Keratinocyte (primary cell): Measurements from ENCODE around the gene TSFM. TPM values are rescaled to one million over a fixed set of nuclear protein-coding genes. Genes with fewer than 3 reads are reported as not detected.

Experiments used
- DNase-seq: peaks from one replicate; pipeline ENCODE4 v3.0.0-alpha.2; 2011; ENCODE audit warnings: low read depth, missing footprints, low spot score
- FAIRE-seq: peaks from 2 replicates; lab custom pipeline; 2011; peaks lifted over from hg19 to GRCh38; lab: Jason Lieb, UNC
- H2AFZ ChIP-seq: 2 replicates; pipeline ENCODE4 v1.6.0; 2012; ENCODE audit warnings: low read length, control low read depth, inconsistent platforms; ENCODE audit not compliant: control insufficient read depth
- H3K27ac ChIP-seq: 2 replicates; pipeline ENCODE4 v1.5.1; 2011; ENCODE audit warnings: low read length; ENCODE audit not compliant: control insufficient read depth, insufficient read depth
- H3K27me3 ChIP-seq: 3 replicates; pipeline ENCODE4 v1.6.0; 2011; ENCODE audit warnings: low read length; ENCODE audit not compliant: control insufficient read depth, insufficient read depth; ENCODE audit errors: extremely low read depth
- H3K36me3 ChIP-seq, 2 experiments: 2 replicates in 1 of 2; 3 replicates in 1 of 2; pipeline ENCODE4 v1.5.1; 2011; ENCODE audit warnings: low read length in 2 of 2, mild to moderate bottlenecking in 1 of 2; ENCODE audit not compliant: control insufficient read depth in 2 of 2, insufficient read depth in 2 of 2; ENCODE audit errors: extremely low read depth in 1 of 2
- H3K4me1 ChIP-seq: 3 replicates; pipeline ENCODE4 v1.5.1; 2011; ENCODE audit warnings: low read length; ENCODE audit not compliant: control insufficient read depth, insufficient read depth; ENCODE audit errors: extremely low read depth
- H3K4me2 ChIP-seq: 3 replicates; pipeline ENCODE4 v1.6.0; 2011; ENCODE audit warnings: low read depth, low read length; ENCODE audit not compliant: control insufficient read depth, insufficient read depth; ENCODE audit errors: extremely low read depth
- H3K4me3 ChIP-seq, 3 experiments: fragments of 200-600 bp in 1 of 3; sonication (generic) in 1 of 3; 2 replicates in 2 of 3; 3 replicates in 1 of 3; pipeline ENCODE4 v1.5.1; 2011 to 2016; ENCODE audit warnings: low read length in 3 of 3, mild to moderate bottlenecking in 3 of 3, control low read depth in 2 of 3, inconsistent platforms in 1 of 3, low read depth in 1 of 3, mixed read lengths in 1 of 3, mixed run types in 1 of 3, moderate library complexity in 1 of 3; ENCODE audit not compliant: control insufficient read depth in 2 of 3, insufficient read depth in 2 of 3; ENCODE audit errors: extremely low read depth in 1 of 3
- H3K79me2 ChIP-seq: 2 replicates; pipeline ENCODE4 v1.6.0; 2012; ENCODE audit warnings: low read length; ENCODE audit not compliant: control insufficient read depth, insufficient read depth
- H3K9ac ChIP-seq: 3 replicates; pipeline ENCODE4 v1.6.0; 2011; ENCODE audit warnings: low read length; ENCODE audit not compliant: control insufficient read depth, insufficient read depth; ENCODE audit errors: extremely low read depth
- H3K9me1 ChIP-seq: 3 replicates; pipeline ENCODE4 v1.6.0; 2011; ENCODE audit warnings: low read length; ENCODE audit not compliant: control insufficient read depth, insufficient read depth; ENCODE audit errors: extremely low read depth
- H3K9me3 ChIP-seq: 2 replicates; pipeline ENCODE4 v1.5.1; 2012; ENCODE audit warnings: low read depth, low read length; ENCODE audit not compliant: control insufficient read depth
- H4K20me1 ChIP-seq: 3 replicates; pipeline ENCODE4 v1.6.0; 2011; ENCODE audit warnings: low read length; ENCODE audit not compliant: control insufficient read depth, insufficient read depth; ENCODE audit errors: extremely low read depth
- EZH2 ChIP-seq: IDR thresholded peaks from one replicate; pipeline ENCODE4 v1.6.1; 2012; ENCODE audit warnings: inconsistent platforms, mild to moderate bottlenecking, low read length, moderate library complexity
- dilution Hi-C: fragments of 300-500 bp; cut with MboI; formaldehyde crosslinking; loops from one replicate; pipeline ENCODE4 v1.7.0; 2020; ENCODE audit warnings: low sequenced_read_pairs; ENCODE audit not compliant: extremely low pct_ligation_motif_present
- polyA plus RNA-seq, 5 experiments: library from polyadenylated mRNA; depleted of rRNA in 3 of 5; stranded (reverse) in 3 of 5; stranded (forward) in 1 of 5; unstranded in 1 of 5; fragments of >200 nt; gene quantifications; 1 replicate in 1 of 5; 2 replicates in 3 of 5; 3 replicates in 1 of 5; pipeline versions ENCODE4 v1.2.1 to v1.2.3, GENCODE V29; 2011 to 2012; ENCODE audit warnings: missing spikeins in 2 of 5, low read depth in 1 of 5, low replicate concordance in 1 of 5
- TF ChIP-seq, protein P1 (sequence below), 3 experiments: IDR thresholded peaks in 1 of 3; conservative IDR thresholded peaks in 1 of 3; optimal IDR thresholded peaks in 1 of 3; 2 replicates in 2 of 3; 3 replicates in 1 of 3; pipeline versions ENCODE3 to v1.5.1; 2011; ENCODE audit warnings: low read length in 3 of 3, mild to moderate bottlenecking in 3 of 3, moderate library complexity in 2 of 3, control low read depth in 1 of 3, inconsistent platforms in 1 of 3; ENCODE audit not compliant: insufficient read depth in 2 of 3; ENCODE audit errors: extremely low read depth in 1 of 3

The TSFM gene
- polyA plus RNA-seq, 1 donor (not counting 4 experiments of a cell fraction or from before 2014, with no cell fraction given), result 30.5 TPM

DNA sequence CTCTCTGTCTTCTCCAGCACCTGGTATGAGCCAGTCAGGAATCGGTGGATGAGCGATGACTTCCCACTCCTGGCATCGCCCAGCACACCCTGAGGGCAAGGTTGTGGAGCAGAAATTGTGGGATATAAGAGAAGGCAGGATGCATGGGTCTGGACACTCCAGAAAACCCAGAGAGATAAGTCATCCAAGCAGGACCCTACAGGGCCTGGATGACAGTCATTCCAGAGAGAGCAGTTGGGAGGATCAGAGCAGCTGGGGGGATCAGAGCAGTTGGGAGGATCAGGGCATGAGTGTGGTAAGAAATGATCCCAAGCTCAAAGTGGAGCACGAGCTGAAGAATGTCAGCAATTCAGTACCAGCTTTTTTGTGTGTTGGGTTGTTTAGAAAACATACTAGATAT lies 48.0 kb upstream of the TSFM start:
- Histone ChIP-seq H3K36me3 (no peaks in the 10 kb centered on the region), H3K4me2 (no peak overlapping the region), H3K27ac (no peak overlapping the region), H3K4me1 (peaks cover 15% of the 10 kb centered on the region), H3K27me3 (peaks cover 46% of the 10 kb centered on the region), H4K20me1 (no peaks in the 10 kb centered on the region), H3K9me3 (no peaks in the 10 kb centered on the region), H2AFZ (no peak overlapping the region), H3K79me2 (no peaks in the 10 kb centered on the region), H3K9ac (no peak overlapping the region), H3K4me3 (no peak overlapping the region), H3K9me1 (no peaks in the 10 kb centered on the region)
- DNase-seq, result no peak
- dilution Hi-C loops, result loop anchor here (25.0 kb wide), 1 partner anchor 147 kb away; the partner anchor contains the start of gene PIP4K2C
- no peak for TF ChIP-seq EZH2
- TF ChIP-seq, protein P1, sequence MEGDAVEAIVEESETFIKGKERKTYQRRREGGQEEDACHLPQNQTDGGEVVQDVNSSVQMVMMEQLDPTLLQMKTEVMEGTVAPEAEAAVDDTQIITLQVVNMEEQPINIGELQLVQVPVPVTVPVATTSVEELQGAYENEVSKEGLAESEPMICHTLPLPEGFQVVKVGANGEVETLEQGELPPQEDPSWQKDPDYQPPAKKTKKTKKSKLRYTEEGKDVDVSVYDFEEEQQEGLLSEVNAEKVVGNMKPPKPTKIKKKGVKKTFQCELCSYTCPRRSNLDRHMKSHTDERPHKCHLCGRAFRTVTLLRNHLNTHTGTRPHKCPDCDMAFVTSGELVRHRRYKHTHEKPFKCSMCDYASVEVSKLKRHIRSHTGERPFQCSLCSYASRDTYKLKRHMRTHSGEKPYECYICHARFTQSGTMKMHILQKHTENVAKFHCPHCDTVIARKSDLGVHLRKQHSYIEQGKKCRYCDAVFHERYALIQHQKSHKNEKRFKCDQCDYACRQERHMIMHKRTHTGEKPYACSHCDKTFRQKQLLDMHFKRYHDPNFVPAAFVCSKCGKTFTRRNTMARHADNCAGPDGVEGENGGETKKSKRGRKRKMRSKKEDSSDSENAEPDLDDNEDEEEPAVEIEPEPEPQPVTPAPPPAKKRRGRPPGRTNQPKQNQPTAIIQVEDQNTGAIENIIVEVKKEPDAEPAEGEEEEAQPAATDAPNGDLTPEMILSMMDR (optimal IDR thresholded peaks at IDR 0.05 in 1 of 3, IDR thresholded peaks at IDR 0.05 in 1 of 3, conservative IDR thresholded peaks at IDR 0.05 in 1 of 3; ENCODE audit: extremely low read depth in 1 of 3, insufficient read depth in 2 of 3, low read length in 3 of 3), result no peak
- no peak for FAIRE-seq

DNA sequence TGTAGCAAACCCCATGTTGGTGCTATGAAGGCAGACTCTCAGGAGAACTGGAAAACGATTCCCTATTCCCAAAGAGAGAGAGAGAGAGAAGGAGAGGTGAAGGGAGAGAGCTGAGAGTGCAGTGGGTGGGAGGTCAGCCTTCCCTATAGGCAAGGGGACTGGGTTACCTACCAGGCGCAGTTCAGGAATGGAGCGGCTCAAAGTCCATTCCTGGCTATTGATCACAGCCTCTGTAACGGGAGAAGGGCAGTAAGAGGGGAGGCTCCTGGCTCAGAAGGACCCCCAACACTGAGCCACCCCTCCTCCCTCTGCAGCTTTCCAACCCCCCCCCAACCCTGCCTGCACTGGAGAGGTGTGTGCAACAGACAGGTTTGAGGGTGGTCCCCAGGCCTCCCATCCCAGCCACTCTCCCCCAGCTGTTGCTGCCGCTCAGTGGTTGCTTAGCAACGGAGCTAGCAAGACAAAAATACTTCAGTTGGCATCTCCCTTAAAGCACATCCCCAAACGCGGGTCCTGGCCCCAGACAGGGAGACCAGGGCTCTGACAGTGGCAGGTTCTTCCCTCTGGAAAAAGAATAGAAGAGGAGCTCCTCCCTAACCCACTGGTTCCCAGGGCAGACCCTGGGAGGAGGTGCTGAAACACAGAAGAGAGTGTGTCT lies 47.3 kb upstream of the TSFM start:
- H3K9me1 ChIP-seq, result no peaks in the 10 kb centered on the region
- H3K4me3 ChIP-seq, result no peak overlapping the region
- no peaks in the 10 kb centered on the region for H3K36me3 ChIP-seq
- DNase-seq (no peak), FAIRE-seq (no peak)
- H3K27me3 ChIP-seq, result peaks cover 54% of the 10 kb centered on the region
- no peaks in the 10 kb centered on the region for H4K20me1 ChIP-seq
- no peak overlapping the region for H3K9ac ChIP-seq
- H3K27ac ChIP-seq, result no peak overlapping the region
- no peak overlapping the region for H2AFZ ChIP-seq
- TF ChIP-seq, protein P1 (optimal IDR thresholded peaks at IDR 0.05 in 1 of 3, IDR thresholded peaks at IDR 0.05 in 1 of 3, conservative IDR thresholded peaks at IDR 0.05 in 1 of 3; ENCODE audit: extremely low read depth in 1 of 3, insufficient read depth in 2 of 3, low read length in 3 of 3), result no peak
- TF ChIP-seq EZH2, result no peak
- peaks cover 15% of the 10 kb centered on the region for H3K4me1 ChIP-seq
- no peak overlapping the region for H3K4me2 ChIP-seq
- H3K9me3 ChIP-seq, result no peaks in the 10 kb centered on the region
- no peaks in the 10 kb centered on the region for H3K79me2 ChIP-seq
- dilution Hi-C loops, result loop anchor here (25.0 kb wide), 1 partner anchor 148 kb away; the partner anchor contains the start of gene PIP4K2C
